ENCODE data around the gene COPA.

- no peak for TF ChIP-seq POLR2A (IDR thresholded peaks at IDR 0.05; ENCODE audit: low read depth, low read length)
- TF ChIP-seq POLR2AphosphoS5 (IDR thresholded peaks at IDR 0.05; ENCODE audit: low read depth, low read length), result no peak
- TF ChIP-seq TAF1 (IDR thresholded peaks at IDR 0.05; ENCODE audit: borderline replicate concordance, low read depth, low read length), result no peak
These were observed 16.6 kb downstream of the COPA start for GRCh38 chr1:160326418-160326817.
